Upper lobe of left lung (tissue), 4 donors: Measurements from ENCODE around the gene TOB1.

Experiments used
- CTCF ChIP-seq, 6 experiments: fragments of 450-650 bp in 4 of 6; fragments of 200-600 bp in 2 of 6; sonication (generic) in 2 of 6; IDR thresholded peaks; one replicate each; pipeline ENCODE4 v1.5.1; 2016 to 2019; ENCODE audit warnings: antibody characterized with exemption in 6 of 6
- POLR2A ChIP-seq, 4 donors: fragments of 450-650 bp; IDR thresholded peaks; one replicate each; pipeline ENCODE4 v1.5.1; 2016 to 2017; ENCODE audit warnings: antibody characterized with exemption in 4 of 4, mild to moderate bottlenecking in 2 of 4
- POLR2AphosphoS5 ChIP-seq, 2 donors: sonication (generic); formaldehyde crosslinking; IDR thresholded peaks; one replicate each; pipeline ENCODE4 v1.5.1; 2017; ENCODE audit warnings: antibody characterized with exemption in 2 of 2

DNA sequence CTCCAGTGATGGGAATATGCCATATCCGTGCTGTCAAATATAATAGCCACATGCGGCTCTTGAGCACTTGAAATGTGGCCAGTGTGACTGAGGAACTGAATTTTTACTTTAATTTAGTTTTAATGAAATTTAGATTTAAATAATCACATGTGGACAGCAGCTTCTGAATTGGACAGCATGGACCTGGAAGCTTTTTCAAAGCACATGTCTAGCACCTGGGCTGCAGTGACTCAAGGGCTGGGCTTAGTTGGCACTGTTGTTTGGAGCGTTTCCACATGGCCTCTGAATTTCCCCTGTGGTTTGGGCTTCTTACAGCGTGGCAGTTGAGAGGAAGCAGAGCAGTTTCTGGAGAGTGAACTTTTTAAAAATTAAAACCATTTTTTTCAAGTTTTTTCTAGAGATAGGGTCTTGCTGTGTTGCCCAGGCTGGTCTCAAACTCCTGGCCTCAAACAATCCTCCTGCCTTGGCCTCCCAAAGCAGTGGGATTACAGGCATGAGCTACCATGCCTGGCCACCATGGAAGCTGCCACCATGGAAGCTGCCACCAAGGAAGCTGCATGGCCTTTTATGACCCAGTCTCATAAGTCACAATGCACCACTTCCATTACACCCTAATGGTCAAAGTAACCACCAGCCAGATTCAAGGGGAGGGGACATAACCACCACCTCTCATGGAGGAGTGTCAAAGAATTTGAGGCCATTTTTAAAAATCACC, 6.7 kb upstream of the TOB1 start:
- TF ChIP-seq CTCF (IDR thresholded peaks at IDR 0.05) (no peak), POLR2AphosphoS5 (IDR thresholded peaks at IDR 0.05) (no peak), POLR2A (IDR thresholded peaks at IDR 0.05) (no peak)
